SK-N-SH treated with all-trans-retinoic acid at 6 μM for 48 hours (cell line): ENCODE data around the gene SLC26A2.

ENCODE experiments used
- ARNTL ChIP-seq: fragments of 450-650 bp; formaldehyde crosslinking; IDR thresholded peaks from 2 replicates; pipeline ENCODE4 v1.5.0; 2020; ENCODE audit warnings: low read depth, mild to moderate bottlenecking, moderate library complexity, borderline replicate concordance
- GLIS3 ChIP-seq: fragments of 250-450 bp; sonication (Bioruptor Pico); IDR thresholded peaks from 2 replicates; pipeline ENCODE4 v1.5.0; 2020; ENCODE audit warnings: mild to moderate bottlenecking, moderate library complexity
- OSR1 ChIP-seq: fragments of 250-450 bp; sonication (Bioruptor Pico); IDR thresholded peaks from 2 replicates; pipeline ENCODE4 v1.8.0; 2022; ENCODE audit warnings: moderate library complexity, mild to moderate bottlenecking, inconsistent platforms
- RARB ChIP-seq: fragments of 250-450 bp; sonication (Bioruptor Pico); IDR thresholded peaks from 2 replicates; pipeline ENCODE4 v1.8.0; 2021; ENCODE audit warnings: mild to moderate bottlenecking, moderate library complexity
- ZFP3 ChIP-seq: fragments of 250-450 bp; sonication (Bioruptor Pico); IDR thresholded peaks from 2 replicates; pipeline ENCODE4 v1.5.0; 2020; ENCODE audit warnings: mild to moderate bottlenecking, moderate library complexity
- ZFP30 ChIP-seq: fragments of 450-650 bp; formaldehyde crosslinking; IDR thresholded peaks from 2 replicates; pipeline ENCODE4 v1.5.0; 2022; ENCODE audit warnings: mild to moderate bottlenecking, moderate library complexity
- ZNF70 ChIP-seq: fragments of 450-650 bp; formaldehyde crosslinking; IDR thresholded peaks from 2 replicates; pipeline ENCODE4 v1.5.0; 2020; ENCODE audit warnings: mild to moderate bottlenecking, moderate library complexity
- ZNF8 ChIP-seq: fragments of 450-650 bp; formaldehyde crosslinking; IDR thresholded peaks from 2 replicates; pipeline ENCODE4 v1.5.0; 2020; ENCODE audit warnings: mild to moderate bottlenecking, moderate library complexity
- TF ChIP-seq, protein P1 (sequence below): fragments of 250-450 bp; sonication (Bioruptor Pico); IDR thresholded peaks from 2 replicates; pipeline ENCODE4 v1.5.1; 2020; ENCODE audit warnings: low read depth, mild to moderate bottlenecking, moderate library complexity
- TF ChIP-seq, protein P2 (sequence below): fragments of 250-450 bp; sonication (Bioruptor Pico); IDR thresholded peaks from 2 replicates; pipeline ENCODE4 v1.5.0; 2020; ENCODE audit warnings: mild to moderate bottlenecking, moderate library complexity
- TF ChIP-seq, protein P3 (sequence below): fragments of 250-450 bp; sonication (Bioruptor Pico); IDR thresholded peaks from 2 replicates; pipeline ENCODE4 v1.8.0; 2020; ENCODE audit warnings: mild to moderate bottlenecking, moderate library complexity, borderline replicate concordance

DNA sequence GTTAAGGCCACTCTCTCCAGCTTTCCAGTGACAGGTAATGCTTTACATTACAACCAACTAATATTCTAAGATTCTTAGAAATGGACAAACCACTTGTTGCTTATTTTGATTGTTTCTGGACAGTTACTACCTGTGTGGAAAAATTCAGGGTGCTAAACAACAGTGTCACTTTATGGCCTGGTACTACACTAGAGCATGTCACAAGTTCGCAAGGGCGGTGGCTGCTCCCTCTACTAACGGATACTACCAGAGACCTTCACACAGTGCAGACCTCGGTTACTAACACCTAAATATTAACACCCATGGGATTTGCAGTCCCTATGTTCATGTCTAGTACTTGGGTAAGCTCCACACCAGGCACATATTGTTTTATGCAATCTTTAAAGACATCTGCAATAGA lies 53.4 kb downstream of the SLC26A2 start:
- TF ChIP-seq ARNTL (CRISPR knock-in tag) (no peak), OSR1 (CRISPR knock-in tag) (no peak), ZNF8 (CRISPR knock-in tag) (no peak), ZNF70 (no peak), ZFP30 (CRISPR knock-in tag) (no peak), RARB (CRISPR knock-in tag) (no peak), ZFP3 (CRISPR knock-in tag) (no peak), GLIS3 (no peak)
- TF ChIP-seq, protein P1, sequence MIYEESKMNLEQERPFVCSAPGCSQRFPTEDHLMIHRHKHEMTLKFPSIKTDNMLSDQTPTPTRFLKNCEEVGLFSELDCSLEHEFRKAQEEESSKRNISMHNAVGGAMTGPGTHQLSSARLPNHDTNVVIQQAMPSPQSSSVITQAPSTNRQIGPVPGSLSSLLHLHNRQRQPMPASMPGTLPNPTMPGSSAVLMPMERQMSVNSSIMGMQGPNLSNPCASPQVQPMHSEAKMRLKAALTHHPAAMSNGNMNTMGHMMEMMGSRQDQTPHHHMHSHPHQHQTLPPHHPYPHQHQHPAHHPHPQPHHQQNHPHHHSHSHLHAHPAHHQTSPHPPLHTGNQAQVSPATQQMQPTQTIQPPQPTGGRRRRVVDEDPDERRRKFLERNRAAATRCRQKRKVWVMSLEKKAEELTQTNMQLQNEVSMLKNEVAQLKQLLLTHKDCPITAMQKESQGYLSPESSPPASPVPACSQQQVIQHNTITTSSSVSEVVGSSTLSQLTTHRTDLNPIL (CRISPR knock-in tag) = no peak
- TF ChIP-seq, protein P2, sequence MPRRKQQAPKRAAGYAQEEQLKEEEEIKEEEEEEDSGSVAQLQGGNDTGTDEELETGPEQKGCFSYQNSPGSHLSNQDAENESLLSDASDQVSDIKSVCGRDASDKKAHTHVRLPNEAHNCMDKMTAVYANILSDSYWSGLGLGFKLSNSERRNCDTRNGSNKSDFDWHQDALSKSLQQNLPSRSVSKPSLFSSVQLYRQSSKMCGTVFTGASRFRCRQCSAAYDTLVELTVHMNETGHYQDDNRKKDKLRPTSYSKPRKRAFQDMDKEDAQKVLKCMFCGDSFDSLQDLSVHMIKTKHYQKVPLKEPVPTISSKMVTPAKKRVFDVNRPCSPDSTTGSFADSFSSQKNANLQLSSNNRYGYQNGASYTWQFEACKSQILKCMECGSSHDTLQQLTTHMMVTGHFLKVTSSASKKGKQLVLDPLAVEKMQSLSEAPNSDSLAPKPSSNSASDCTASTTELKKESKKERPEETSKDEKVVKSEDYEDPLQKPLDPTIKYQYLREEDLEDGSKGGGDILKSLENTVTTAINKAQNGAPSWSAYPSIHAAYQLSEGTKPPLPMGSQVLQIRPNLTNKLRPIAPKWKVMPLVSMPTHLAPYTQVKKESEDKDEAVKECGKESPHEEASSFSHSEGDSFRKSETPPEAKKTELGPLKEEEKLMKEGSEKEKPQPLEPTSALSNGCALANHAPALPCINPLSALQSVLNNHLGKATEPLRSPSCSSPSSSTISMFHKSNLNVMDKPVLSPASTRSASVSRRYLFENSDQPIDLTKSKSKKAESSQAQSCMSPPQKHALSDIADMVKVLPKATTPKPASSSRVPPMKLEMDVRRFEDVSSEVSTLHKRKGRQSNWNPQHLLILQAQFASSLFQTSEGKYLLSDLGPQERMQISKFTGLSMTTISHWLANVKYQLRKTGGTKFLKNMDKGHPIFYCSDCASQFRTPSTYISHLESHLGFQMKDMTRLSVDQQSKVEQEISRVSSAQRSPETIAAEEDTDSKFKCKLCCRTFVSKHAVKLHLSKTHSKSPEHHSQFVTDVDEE (CRISPR knock-in tag) = no peak
- TF ChIP-seq, protein P3, sequence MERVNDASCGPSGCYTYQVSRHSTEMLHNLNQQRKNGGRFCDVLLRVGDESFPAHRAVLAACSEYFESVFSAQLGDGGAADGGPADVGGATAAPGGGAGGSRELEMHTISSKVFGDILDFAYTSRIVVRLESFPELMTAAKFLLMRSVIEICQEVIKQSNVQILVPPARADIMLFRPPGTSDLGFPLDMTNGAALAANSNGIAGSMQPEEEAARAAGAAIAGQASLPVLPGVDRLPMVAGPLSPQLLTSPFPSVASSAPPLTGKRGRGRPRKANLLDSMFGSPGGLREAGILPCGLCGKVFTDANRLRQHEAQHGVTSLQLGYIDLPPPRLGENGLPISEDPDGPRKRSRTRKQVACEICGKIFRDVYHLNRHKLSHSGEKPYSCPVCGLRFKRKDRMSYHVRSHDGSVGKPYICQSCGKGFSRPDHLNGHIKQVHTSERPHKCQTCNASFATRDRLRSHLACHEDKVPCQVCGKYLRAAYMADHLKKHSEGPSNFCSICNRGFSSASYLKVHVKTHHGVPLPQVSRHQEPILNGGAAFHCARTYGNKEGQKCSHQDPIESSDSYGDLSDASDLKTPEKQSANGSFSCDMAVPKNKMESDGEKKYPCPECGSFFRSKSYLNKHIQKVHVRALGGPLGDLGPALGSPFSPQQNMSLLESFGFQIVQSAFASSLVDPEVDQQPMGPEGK (CRISPR knock-in tag) = no peak
